ENCODE measurements around the gene SMARCA4.

SMARCA4 gene

GRCh38 chr19:11010041-11010440 lies 49.2 kb downstream of the SMARCA4 start:
- DNase-seq (ENCODE audit: low spot score) = no peak

- no peak for DNase-seq (ENCODE audit: low spot score)
Observed at GRCh38 chr19:11012507-11012906, 51.7 kb downstream of the SMARCA4 start.

GRCh38 chr19:11013771-11014170 lies 52.9 kb downstream of the SMARCA4 start:
- DNase-seq (ENCODE audit: low spot score) = no peak

- no peak for DNase-seq (ENCODE audit: low spot score)
Observed at GRCh38 chr19:11014403-11014911, 53.6 kb downstream of the SMARCA4 start.

- no peak for DNase-seq (ENCODE audit: low spot score)
Observed at GRCh38 chr19:11016631-11017030, 55.8 kb downstream of the SMARCA4 start.

- DNase-seq (ENCODE audit: low spot score) = no peak
Observed at GRCh38 chr19:11017275-11018035, 56.6 kb downstream of the SMARCA4 start.

GRCh38 chr19:11018179-11018578 lies 57.3 kb downstream of the SMARCA4 start:
- DNase-seq (ENCODE audit: low spot score) = no peak

GRCh38 chr19:11018763-11019162 lies 57.9 kb downstream of the SMARCA4 start:
- no peak for DNase-seq (ENCODE audit: low spot score)

GRCh38 chr19:11019262-11019661 lies 58.4 kb downstream of the SMARCA4 start:
- no peak for DNase-seq (ENCODE audit: low spot score)

GRCh38 chr19:11019824-11020223 lies 59.0 kb downstream of the SMARCA4 start:
- DNase-seq (ENCODE audit: low spot score) = no peak

GRCh38 chr19:11020423-11020822 lies 59.6 kb downstream of the SMARCA4 start:
- DNase-seq (ENCODE audit: low spot score) = no peak

GRCh38 chr19:11020982-11021759 lies 60.3 kb downstream of the SMARCA4 start:
- no peak for DNase-seq (ENCODE audit: low spot score)

GRCh38 chr19:11021760-11022144 lies 60.9 kb downstream of the SMARCA4 start:
- DNase-seq (ENCODE audit: low spot score) = no peak

GRCh38 chr19:11023016-11023415 lies 62.2 kb downstream of the SMARCA4 start:
- no peak for DNase-seq (ENCODE audit: low spot score)

GRCh38 chr19:11023710-11024109 lies 62.9 kb downstream of the SMARCA4 start:
- no peak for DNase-seq (ENCODE audit: low spot score)

- DNase-seq (ENCODE audit: low spot score) = no peak
Observed at GRCh38 chr19:11024259-11024658, 63.4 kb downstream of the SMARCA4 start.

GRCh38 chr19:11025006-11025405 lies 64.2 kb downstream of the SMARCA4 start:
- no peak for DNase-seq (ENCODE audit: low spot score)

- no peak for DNase-seq (ENCODE audit: low spot score)
Observed at GRCh38 chr19:11025445-11025844, 64.6 kb downstream of the SMARCA4 start.

GRCh38 chr19:11025997-11026396 lies 65.2 kb downstream of the SMARCA4 start:
- no peak for DNase-seq (ENCODE audit: low spot score)

- no peak for DNase-seq (ENCODE audit: low spot score)
Observed at GRCh38 chr19:11027381-11027780, 66.6 kb downstream of the SMARCA4 start.

- no peak for DNase-seq (ENCODE audit: low spot score)
Observed at GRCh38 chr19:11028146-11028545, 67.3 kb downstream of the SMARCA4 start.

GRCh38 chr19:11031421-11032070 lies 70.7 kb downstream of the SMARCA4 start:
- DNase-seq (ENCODE audit: low spot score) = no peak

- DNase-seq (ENCODE audit: low spot score) = no peak
Observed at GRCh38 chr19:11033251-11033650, 72.4 kb downstream of the SMARCA4 start.
